Iris pigment epithelial cell (primary cell): Measurements from ENCODE around the gene NHS.

Experiments used
- DNase-seq: peaks from one replicate; pipeline ENCODE4 v3.0.0-alpha.2; 2011; ENCODE audit warnings: low read depth

The NHS gene

GRCh38 chrX:17590892-17591740, 216.1 kb downstream of the NHS start:
- peak; percentile 71 for DNase-seq

- peak; percentile 51 for DNase-seq
These were observed 216.7 kb downstream of the NHS start for GRCh38 chrX:17591741-17592110.

GRCh38 chrX:17592117-17592516, 217.1 kb downstream of the NHS start:
- no peak for DNase-seq

DNA sequence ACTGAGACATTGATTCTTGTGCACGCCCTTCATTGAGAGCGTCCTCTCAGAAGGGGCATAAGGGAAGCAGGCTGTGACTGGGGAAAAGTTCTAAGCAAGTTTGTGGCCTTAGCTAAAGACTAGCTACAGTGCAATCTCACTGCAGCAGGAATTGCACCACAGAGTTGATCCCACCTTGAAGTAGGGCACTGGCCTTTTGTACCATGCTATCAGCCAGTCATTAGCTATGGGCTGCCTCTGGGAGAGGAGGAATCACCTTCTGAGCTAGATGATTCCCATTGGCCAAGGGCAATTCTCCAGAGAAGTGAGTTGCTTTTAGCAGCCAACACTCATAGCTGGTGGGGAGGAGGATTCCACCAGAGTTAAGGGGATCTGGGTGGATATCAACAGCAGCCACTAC, 219.7 kb downstream of the NHS start:
- no peak for DNase-seq

GRCh38 chrX:17595456-17596035, 220.5 kb downstream of the NHS start:
- peak; percentile 20 for DNase-seq

DNA sequence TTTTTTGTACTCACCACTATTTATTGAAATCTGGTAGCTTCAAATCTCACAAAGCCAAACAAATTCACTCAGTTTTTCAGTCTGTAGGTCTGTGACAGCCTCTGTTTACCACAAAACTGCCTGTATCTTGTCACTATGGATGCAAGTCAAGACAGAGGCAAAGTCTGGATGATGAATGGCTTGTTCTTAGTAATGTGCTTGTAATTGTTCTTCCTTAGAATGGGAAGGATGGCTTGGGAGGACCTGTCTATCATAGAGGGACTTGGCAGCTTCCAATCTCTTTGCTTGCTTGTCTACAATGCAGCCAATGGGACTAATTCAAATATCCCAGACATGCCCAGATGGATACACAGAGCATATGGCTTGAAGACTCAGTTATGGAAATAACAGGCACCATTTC, 221.1 kb downstream of the NHS start:
- DNase-seq: no peak

DNA sequence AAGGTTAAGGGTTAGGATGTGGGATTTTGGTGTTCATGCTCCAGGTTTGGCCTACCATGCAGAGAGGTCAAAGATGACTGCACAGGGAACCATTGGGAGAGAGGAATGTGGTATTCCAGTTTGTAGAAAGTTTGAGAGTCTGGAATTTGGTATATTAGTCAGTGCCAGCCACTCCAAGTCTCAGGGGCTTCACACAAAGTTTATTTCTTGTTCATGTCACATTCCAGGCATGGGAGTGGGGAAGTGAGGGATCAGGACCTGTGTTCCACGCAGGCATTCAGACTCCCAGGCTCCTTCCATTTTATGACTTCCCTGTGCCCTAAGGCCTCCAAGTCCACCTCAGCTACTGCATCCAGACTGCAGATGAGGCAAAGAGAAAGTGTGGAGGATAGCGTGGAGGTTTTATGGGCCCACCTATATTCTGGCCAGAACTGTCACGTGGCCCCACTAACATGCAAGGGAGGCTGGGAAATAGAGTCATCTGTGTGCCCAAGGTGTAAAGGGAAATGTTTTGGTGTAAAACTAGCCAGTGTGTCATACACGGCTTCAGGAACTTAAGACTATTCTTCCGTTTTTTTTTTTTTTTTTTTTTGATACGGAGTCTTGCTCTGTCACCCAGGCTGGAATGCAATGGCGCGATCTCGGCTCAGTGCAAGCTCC, 221.7 kb downstream of the NHS start:
- DNase-seq: no peak

GRCh38 chrX:17597327-17597726, 222.3 kb downstream of the NHS start:
- DNase-seq: no peak

DNA sequence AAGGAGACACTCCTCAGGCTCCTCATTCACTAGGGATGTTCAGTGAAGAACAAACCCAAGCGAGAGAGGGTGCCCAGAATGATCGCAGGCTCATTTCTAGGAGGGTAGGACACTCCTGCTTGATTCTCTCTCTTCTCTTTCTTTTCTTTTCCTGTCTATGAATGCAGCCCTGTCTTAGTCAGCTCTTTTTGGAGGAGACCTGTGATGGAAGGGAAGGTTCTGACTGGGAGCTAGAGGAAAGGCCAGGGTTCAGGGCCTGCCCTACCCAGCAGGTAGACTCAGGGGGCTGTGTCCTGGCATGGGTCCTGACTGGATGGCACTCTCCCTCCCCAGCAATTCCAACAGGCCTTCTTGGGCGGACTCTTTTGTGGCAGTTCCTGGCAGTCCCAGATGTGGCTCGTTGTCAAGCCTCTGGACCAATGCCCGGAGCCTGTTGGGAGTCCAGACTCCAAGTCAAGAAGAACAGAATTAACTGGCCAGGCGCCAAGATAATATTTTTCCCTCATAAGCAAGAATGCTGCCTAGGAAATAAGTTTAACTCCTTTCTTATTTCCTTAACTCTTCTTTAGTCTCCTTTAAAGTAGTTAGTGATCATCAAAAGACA, 222.9 kb downstream of the NHS start:
- peak; percentile 11 for DNase-seq

- no peak for DNase-seq
These were observed 226.6 kb downstream of the NHS start for GRCh38 chrX:17601441-17602200.

- no peak for DNase-seq
These were observed 227.2 kb downstream of the NHS start for GRCh38 chrX:17602245-17602644.

DNA sequence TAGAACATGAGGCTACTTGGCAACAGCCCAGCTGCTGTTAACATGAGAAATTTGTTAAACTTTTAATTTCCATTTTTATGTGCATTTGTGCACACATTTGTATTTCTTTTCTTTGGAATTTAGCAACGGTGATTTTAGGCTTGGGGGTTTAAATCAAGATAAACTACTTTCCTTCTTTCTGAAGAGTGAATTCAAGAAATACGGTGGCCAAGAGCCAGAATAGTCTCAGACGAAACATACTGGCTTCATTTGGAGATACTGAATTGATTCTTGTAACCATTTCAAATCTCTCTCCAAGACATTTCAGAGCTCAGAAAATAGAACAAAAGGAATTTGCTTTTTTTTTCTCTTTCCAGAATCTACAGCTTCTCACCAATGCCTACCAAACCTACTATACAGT, 228.2 kb downstream of the NHS start:
- DNase-seq: no peak

GRCh38 chrX:17605676-17606075, 230.7 kb downstream of the NHS start:
- DNase-seq: no peak

- no peak for DNase-seq
These were observed 231.2 kb downstream of the NHS start for GRCh38 chrX:17606231-17606630.

- no peak for DNase-seq
These were observed 233.9 kb downstream of the NHS start for GRCh38 chrX:17608888-17609287.

DNA sequence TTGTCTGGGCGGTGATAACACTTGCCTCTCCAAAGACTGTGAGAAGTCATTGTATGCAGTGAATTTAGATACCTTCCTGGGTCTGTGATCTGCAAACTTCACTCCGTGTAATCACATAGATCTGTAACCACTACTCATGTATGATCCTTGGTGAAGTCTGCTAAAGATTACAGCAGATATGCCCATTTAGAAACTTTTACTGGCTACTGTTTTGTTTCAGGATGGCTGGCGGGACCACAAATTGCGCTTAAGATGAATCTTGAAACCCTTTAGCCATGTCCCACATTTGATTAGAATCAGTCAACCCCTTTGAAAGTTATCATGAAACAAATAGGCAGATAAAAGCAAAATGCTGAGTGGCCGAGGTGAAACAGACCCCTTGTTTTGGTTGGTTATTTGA, 235.8 kb downstream of the NHS start:
- no peak for DNase-seq

DNA sequence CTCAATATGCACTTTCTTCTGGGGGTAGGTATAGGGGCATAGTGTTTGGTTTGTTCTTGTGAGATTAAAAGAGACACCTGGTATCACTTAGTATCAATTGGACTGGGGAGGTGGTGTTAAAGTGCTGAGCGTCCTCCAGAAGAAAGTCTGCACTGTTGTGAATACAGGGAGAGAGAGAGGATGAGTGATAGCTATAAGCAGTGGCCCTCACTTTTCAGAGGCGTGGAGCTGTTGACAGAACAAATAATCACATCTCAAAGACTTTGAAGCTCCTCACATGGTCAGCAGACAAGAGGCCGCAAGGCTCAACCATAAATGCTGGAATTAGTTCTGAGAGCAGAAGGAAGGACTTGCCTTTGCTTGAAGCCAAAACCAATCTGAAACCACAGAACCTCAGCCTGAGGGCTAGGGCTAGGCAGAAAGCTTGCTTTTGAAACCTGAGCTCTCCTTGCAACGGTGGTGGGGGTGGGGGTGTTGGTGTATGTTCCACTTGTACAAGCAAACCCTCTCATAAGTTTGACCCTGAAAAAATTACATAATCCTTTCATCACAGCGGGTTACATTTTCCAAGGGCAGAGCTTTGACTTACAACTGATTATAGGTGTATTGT, 239.1 kb downstream of the NHS start:
- DNase-seq: peak; percentile 68

GRCh38 chrX:17616936-17617335, 241.9 kb downstream of the NHS start:
- no peak for DNase-seq

DNA sequence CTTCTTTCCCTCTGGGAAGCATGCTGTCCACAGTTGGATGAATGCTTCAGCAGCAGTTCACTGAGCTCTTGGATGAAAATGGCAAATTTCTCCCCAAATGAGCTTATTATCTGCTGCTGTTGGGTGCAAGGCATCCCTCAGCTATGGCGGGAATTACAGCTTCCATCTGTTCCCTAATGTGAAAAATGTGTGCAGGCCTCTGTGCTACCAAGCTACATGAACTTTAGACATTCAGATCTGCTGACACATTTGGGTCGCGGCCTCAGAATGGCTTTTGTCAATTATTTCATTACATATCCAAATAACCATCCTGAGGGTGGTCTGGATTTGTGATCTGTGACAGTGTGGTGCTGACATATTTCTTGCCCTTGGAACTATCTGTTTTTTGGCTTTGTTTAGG, 242.8 kb downstream of the NHS start:
- DNase-seq: no peak

GRCh38 chrX:17621566-17622270, 246.7 kb downstream of the NHS start:
- DNase-seq: no peak

DNA sequence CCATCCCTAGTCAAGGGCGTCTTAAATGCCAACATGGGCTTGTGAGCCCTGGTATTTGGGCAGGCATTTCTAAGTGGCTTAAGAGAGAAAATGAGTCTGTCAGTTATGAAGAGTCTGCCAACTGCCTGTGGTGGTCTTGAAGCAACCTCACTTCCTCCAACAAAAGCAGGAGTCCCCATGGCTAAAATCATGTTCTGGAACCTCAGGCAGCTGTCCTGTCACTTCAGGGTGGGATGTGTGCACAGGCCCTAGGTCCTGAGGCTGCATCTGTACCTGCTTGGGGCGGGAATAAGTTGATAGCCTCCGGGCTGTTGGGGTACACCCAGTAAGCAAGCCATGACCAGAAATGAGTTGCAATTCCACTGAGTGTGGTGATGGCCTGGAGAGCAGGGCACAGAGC, 247.3 kb downstream of the NHS start:
- no peak for DNase-seq
